Adipocyte (in vitro differentiated cells): Measurements from ENCODE around the gene FITM1.

ENCODE experiments used
- DNase-seq: peaks from one replicate; pipeline ENCODE4 v3.0.0-alpha.2; 2015; ENCODE audit warnings: low read depth
- H3K27me3 ChIP-seq: replicated peaks from 2 replicates; pipeline ENCODE4 v1.7.0; 2013; ENCODE audit warnings: mild to moderate bottlenecking, low read length, moderate library complexity; ENCODE audit not compliant: control insufficient read depth, insufficient read depth
- H3K36me3 ChIP-seq: 2 replicates; pipeline ENCODE4 v1.7.0; 2013; ENCODE audit warnings: low read length, mild to moderate bottlenecking, moderate library complexity; ENCODE audit not compliant: control insufficient read depth, insufficient read depth, severe bottlenecking
- H3K4me1 ChIP-seq: 2 replicates; pipeline ENCODE4 v1.7.0; 2013; ENCODE audit warnings: mild to moderate bottlenecking, low read length, moderate library complexity; ENCODE audit not compliant: control insufficient read depth, insufficient read depth
- H3K4me3 ChIP-seq: 2 replicates; pipeline ENCODE4 v1.7.0; 2013; ENCODE audit warnings: mild to moderate bottlenecking, low read length, moderate library complexity
- H3K9ac ChIP-seq: 2 replicates; pipeline ENCODE4 v1.7.0; 2013; ENCODE audit warnings: mild to moderate bottlenecking, low read length, moderate library complexity
- H3K9me3 ChIP-seq: 2 replicates; pipeline ENCODE4 v1.7.0; 2013; ENCODE audit warnings: mild to moderate bottlenecking, low read length, moderate library complexity; ENCODE audit not compliant: control insufficient read depth

FITM1 gene, protein sequence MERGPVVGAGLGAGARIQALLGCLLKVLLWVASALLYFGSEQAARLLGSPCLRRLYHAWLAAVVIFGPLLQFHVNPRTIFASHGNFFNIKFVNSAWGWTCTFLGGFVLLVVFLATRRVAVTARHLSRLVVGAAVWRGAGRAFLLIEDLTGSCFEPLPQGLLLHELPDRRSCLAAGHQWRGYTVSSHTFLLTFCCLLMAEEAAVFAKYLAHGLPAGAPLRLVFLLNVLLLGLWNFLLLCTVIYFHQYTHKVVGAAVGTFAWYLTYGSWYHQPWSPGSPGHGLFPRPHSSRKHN

GRCh38 chr14:24130380-24130716, at the start of gene FITM1:
TSS of gene FITM1 (plus strand) at chr14:24130659. CDS start at chr14:24131564, 905 bp downstream.
- Histone ChIP-seq H3K27me3 (no peaks in the 10 kb centered on the region), H3K9me3 (no peaks in the 10 kb centered on the region), H3K9ac (no peak within 1 kb of the TSS), H3K36me3 (no peaks in the 10 kb centered on the region), H3K4me3 (no peak within 1 kb of the TSS), H3K4me1 (no peaks in the 10 kb centered on the region)
- no peak for DNase-seq

DNA sequence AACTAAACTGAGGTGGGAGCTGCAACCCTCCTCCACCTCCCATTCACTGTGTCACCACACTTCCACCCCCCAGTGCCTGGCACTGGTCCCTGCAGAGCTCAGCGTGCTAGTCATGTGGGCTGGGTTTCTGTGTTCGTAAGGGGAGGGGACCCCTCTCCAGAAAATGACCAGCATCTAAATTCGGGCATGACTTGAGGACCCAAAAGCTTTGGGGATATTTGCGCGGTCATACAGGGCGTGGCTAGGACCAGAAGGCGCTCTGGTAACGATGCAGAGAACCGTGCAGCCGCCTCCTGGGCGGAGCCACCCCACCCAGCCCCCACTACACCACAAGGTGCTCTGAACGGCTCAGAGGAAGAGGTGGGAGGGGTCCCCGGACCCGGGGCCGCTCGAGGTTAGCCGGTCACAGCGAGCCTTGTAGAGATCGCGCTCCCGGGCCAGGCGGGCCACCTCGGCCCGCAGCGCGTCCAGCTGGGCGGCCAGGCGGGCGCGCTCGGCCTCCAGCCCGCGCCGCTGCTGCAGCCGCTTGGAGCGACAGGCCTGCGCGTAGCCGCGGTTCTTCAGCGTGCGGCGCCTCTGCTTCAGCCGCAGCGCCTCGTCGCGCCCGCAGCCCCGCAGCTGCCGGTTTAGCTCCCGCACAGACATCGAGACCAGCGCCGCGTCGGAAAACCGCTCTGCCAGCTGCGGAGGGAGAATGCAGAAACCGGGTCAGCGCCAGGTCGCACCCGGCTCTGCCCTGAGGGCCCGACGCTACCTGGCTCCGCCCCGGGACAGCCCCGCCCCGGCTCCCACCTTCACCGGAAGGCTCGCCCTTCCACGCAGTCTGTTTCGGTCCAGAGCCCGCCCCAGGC, 49.3 kb upstream of the FITM1 start:
- peak; percentile 66 for DNase-seq
- Histone ChIP-seq H3K4me1 (peaks cover 8% of the 10 kb centered on the region), H3K27me3 (peaks cover 67% of the 10 kb centered on the region), H3K9me3 (no peaks in the 10 kb centered on the region), H3K36me3 (no peaks in the 10 kb centered on the region), H3K9ac (peak overlapping the region; percentile 42), H3K4me3 (peak overlapping the region; percentile 78)

- Histone ChIP-seq H3K9ac (no peak overlapping the region), H3K27me3 (peaks cover 65% of the 10 kb centered on the region), H3K4me1 (peaks cover 8% of the 10 kb centered on the region)
These were observed 48.7 kb upstream of the FITM1 start for GRCh38 chr14:24081739-24082211.

GRCh38 chr14:24082411-24083080, 47.9 kb upstream of the FITM1 start:
- no peak for DNase-seq
- H3K27me3 ChIP-seq, result peaks cover 60% of the 10 kb centered on the region
- H3K36me3 ChIP-seq, result no peaks in the 10 kb centered on the region
- no peaks in the 10 kb centered on the region for H3K9me3 ChIP-seq
- no peak overlapping the region for H3K4me3 ChIP-seq
- peaks cover 8% of the 10 kb centered on the region for H3K4me1 ChIP-seq
- H3K9ac ChIP-seq, result no peak overlapping the region

More at GRCh38 chr14:24081739-24082211, 48.7 kb upstream of the FITM1 start:
- Histone ChIP-seq H3K4me3 (peak overlapping the region; percentile 78), H3K9me3 (no peaks in the 10 kb centered on the region), H3K36me3 (no peaks in the 10 kb centered on the region)
- DNase-seq, result no peak

- Histone ChIP-seq H3K36me3 (no peaks in the 10 kb centered on the region), H3K9me3 (no peaks in the 10 kb centered on the region), H3K27me3 (peaks cover 52% of the 10 kb centered on the region), H3K9ac (no peak overlapping the region), H3K4me1 (peaks cover 8% of the 10 kb centered on the region), H3K4me3 (no peak overlapping the region)
- DNase-seq, result no peak
These were observed 47.0 kb upstream of the FITM1 start for GRCh38 chr14:24083462-24083861.

DNA sequence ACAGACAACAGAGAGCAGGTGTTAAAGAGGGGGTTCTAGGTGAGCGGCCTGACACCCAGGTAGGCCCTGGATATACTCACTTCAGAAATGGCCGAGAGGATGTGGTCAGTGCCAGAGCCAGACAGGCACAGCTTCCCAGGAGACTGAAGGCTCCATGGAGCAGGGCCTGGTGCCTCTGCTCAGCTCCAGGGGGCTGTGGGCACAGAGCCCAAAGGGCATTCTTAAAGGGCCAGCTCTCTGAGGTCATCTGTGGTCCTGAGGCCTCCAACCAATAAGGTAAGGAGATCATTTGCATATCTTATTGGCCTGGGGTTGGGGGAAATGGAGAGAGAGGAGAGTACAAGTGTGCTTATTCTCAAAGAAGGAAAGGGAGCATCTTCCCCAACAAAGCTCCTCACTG, 46.0 kb upstream of the FITM1 start:
- DNase-seq, result no peak
- H3K9me3 ChIP-seq, result no peaks in the 10 kb centered on the region
- H3K27me3 ChIP-seq, result peaks cover 42% of the 10 kb centered on the region
- H3K9ac ChIP-seq, result no peak overlapping the region
- H3K4me3 ChIP-seq, result no peak overlapping the region
- peaks cover 8% of the 10 kb centered on the region for H3K4me1 ChIP-seq
- H3K36me3 ChIP-seq, result no peaks in the 10 kb centered on the region

- Histone ChIP-seq H3K36me3 (no peaks in the 10 kb centered on the region), H3K27me3 (peaks cover 34% of the 10 kb centered on the region), H3K4me1 (peaks cover 8% of the 10 kb centered on the region)
These were observed 45.2 kb upstream of the FITM1 start for GRCh38 chr14:24085215-24085614.

GRCh38 chr14:24086193-24086955, 44.1 kb upstream of the FITM1 start:
- Histone ChIP-seq H3K4me1 (no peaks in the 10 kb centered on the region), H3K4me3 (no peak overlapping the region)
- no peak for DNase-seq

More at GRCh38 chr14:24085215-24085614, 45.2 kb upstream of the FITM1 start:
- H3K9me3 ChIP-seq, result no peaks in the 10 kb centered on the region
- DNase-seq, result no peak
- H3K4me3 ChIP-seq, result no peak overlapping the region
- H3K9ac ChIP-seq, result no peak overlapping the region

GRCh38 chr14:24087004-24087403, 43.5 kb upstream of the FITM1 start:
- no peaks in the 10 kb centered on the region for H3K36me3 ChIP-seq
- no peak overlapping the region for H3K9ac ChIP-seq
- DNase-seq, result no peak
- H3K9me3 ChIP-seq, result no peaks in the 10 kb centered on the region
- H3K27me3 ChIP-seq, result peaks cover 25% of the 10 kb centered on the region
- no peak overlapping the region for H3K4me3 ChIP-seq
- peaks cover under 1% of the 10 kb centered on the region for H3K4me1 ChIP-seq

More at GRCh38 chr14:24086193-24086955, 44.1 kb upstream of the FITM1 start:
- H3K9ac ChIP-seq, result no peak overlapping the region
- H3K36me3 ChIP-seq, result no peaks in the 10 kb centered on the region
- peaks cover 28% of the 10 kb centered on the region for H3K27me3 ChIP-seq
- H3K9me3 ChIP-seq, result no peaks in the 10 kb centered on the region

DNA sequence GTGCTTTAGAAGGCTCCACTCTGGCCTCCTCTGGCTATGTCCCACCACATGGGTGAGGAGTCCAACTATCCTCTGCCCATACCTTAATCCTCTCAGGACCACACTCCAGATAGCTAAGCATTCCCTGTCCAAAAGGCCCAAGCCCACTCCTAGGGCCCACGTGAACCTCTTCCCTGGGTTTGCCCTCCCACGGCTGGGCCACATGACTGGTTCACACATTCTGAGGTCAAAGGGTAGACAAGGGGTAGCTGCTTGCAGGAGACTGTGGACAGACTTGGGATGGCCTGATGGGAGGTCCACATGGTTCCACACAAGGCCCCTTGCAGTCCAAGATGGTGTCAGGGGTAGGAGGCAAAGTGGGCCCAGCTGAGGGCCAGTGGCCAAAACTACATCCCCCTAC, 42.4 kb upstream of the FITM1 start:
- Histone ChIP-seq H3K9me3 (no peaks in the 10 kb centered on the region), H3K9ac (no peak overlapping the region), H3K4me3 (no peak overlapping the region), H3K27me3 (peaks cover 14% of the 10 kb centered on the region), H3K36me3 (no peaks in the 10 kb centered on the region), H3K4me1 (peaks cover 11% of the 10 kb centered on the region)
- no peak for DNase-seq
